ENCODE data around the gene UNC5B.

UNC5B gene

DNA sequence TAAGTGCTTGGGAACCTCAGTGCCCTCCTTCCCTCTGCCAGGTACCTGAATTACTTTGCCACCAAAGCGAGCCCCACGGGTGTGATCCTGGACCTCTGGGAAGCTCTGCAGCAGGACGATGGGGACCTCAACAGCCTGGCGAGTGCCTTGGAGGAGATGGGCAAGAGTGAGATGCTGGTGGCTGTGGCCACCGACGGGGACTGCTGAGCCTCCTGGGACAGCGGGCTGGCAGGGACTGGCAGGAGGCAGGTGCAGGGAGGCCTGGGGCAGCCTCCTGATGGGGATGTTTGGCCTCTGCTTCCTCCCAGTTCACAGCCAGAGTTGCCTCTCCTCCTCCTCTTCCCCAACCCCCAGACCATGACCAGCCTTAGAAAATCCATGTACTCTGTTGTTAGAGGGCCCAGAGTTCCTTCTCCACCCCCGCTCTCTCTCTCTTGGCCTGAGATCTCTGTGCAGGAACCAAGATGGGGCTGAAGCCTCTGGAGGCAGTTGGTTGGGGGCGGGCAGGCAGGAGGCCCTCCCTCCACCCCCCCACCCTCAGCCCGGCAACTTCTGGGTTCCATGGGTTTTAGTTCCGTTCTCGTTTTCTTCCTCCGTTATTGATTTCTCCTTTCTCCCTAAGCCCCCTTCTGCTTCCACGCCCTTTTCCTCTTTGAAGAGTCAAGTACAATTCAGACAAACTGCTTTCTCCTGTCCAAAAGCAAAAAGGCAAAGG is 86.9 kb downstream of the UNC5B start:
- no peak for DNase-seq (ENCODE audit: low spot score)

DNA sequence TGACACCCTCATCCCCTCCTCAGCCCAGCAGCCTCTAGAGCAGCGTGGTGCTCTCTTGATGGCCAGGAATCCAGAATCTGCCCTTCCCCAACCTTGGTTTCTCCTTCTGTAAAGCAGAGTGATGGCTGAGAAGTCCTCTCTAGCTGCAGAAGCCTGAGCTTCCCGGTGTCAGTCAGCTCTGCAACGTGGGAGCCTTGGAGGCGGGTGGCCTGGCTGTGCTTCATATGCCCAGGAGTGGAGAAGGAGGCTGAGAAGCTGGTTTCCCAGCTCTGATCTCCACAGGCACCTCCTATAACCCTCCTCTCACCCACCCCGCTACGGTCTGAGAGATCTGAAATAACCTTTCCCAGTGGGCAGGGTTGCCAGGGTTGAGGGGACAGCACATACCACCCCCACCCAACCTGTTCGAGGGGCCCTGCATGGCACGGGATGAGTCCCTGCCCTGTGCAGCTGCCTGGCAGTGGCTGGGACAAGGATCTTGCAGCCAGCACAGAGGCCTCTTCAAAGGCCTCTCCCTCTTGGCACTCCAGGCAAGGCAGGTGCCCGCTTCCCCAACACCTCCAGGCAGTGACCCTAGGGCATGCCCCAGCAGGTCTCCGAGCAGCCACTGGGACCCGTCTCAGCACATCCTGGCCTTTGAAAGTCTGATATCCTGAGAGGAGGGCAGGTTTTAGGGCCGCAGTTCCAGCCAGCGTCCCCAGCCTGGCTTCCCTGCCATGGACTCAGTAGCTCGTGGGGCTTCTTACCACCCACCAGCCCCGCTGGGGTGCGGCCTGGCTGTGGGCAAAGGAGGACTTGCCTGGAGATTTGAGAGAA is 88.4 kb downstream of the UNC5B start:
- no peak for DNase-seq (ENCODE audit: low spot score)

DNA sequence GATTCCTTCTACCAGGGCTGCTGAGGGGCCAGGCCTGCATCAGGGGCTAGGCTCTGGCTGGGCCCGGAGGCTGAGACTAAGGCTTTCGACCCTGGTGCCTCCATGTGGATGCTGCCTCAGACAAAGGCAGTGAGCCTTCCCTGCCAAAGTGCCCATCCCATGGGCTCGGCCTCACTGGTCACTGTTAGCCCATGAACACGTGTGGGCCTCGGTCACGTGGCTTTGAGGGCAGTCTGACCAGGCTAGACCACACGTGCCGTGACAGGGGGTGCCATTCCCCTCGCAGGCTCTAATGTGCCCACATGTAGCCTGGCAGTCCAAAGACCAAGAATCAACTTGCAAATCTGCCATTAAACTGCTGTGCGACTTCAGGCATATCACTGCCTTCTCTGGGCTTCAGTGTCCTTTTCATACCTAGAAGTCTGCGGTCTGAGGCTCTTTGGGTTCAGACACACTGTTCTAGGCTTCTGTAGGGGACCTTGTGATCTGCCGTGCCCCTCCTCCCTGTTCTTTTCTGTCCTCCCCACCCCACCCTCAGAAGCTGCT is 89.1 kb downstream of the UNC5B start:
- no peak for DNase-seq (ENCODE audit: low spot score)

- DNase-seq (ENCODE audit: low spot score) = no peak
Measured at GRCh38 chr10:71302451-71302850, 90.1 kb downstream of the UNC5B start.

GRCh38 chr10:71302874-71303568 is 90.7 kb downstream of the UNC5B start:
- no peak for DNase-seq (ENCODE audit: low spot score)

DNA sequence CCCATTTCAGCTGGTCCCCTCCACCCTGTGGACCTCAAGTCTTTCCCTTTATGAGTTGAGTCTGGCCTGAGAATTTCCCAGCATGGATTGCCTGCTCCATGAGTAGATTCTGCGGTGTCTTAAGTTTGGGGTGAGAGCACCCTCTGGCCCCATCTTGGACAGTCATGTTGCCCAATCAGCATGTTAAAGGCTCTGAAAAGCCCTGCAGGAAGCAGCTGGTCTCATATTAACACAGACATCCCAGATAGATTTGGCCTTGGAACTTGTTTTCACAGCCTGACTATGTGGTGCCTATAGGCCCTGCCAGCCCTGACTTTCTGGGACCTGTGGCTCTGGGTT is 91.2 kb downstream of the UNC5B start:
- no peak for DNase-seq (ENCODE audit: low spot score)

DNA sequence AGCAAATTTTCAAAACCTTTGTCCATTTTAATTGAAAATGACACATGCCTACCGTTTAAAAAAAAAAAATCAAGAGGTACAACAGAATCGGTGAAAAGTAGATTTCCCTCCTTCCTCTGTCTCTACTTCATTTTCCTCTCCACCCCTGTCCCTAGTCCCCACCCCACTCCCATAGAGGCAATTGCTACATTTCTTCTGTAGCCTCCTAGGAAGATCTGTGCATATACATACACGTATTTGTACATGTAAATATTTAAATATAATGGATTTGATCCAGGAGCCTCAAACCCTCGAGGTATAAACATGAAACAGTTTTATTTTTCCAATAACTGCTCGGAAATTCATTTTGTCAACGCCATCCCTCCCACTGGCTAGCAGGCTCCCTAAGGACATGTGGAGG is 92.5 kb downstream of the UNC5B start:
- DNase-seq (ENCODE audit: low spot score) = no peak

DNA sequence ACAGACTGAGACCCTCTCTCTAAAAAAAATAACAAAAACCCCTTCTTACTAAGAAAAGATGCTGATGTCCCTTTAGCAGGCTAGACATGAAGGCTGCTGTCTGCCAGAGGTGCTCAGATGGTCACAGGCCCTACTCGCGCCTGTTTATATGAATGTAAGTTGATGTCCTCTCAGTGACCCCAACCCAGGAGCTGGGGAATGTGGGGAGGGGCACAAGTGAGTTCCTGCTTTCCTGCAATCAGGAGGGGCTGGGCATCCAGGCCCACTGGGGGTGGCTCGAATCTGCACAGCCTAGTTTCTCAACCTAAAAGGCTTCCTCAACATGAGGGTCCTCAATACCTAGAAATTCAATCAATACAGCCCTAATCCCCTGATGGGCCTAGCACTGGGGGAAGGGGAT is 94.6 kb downstream of the UNC5B start:
- DNase-seq (ENCODE audit: low spot score) = no peak

- DNase-seq (ENCODE audit: low spot score) = no peak
Measured at GRCh38 chr10:71307469-71308085, 95.2 kb downstream of the UNC5B start.

- DNase-seq (ENCODE audit: low spot score) = no peak
Measured at GRCh38 chr10:71308244-71308643, 95.9 kb downstream of the UNC5B start.

DNA sequence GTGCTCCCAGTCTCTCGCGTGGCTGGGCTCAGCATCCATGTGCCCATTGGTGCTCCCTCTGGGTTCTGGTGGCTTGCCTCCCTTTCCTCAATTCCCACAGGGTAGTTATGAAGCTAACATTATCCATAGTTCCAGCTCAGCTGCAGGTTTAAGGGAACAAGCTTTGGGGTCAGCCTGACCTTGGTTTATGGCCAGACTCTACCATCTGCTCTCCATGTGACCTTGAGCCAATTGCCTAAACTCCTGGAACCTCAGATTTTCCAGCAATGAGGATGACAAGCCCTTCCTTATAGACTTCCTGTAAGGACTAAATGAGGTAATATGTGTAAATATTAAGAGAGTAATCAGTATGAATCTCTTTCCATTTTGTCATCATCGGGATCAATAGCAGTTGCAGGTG is 96.6 kb downstream of the UNC5B start:
- DNase-seq (ENCODE audit: low spot score) = no peak

GRCh38 chr10:71309919-71310318 is 97.5 kb downstream of the UNC5B start:
- no peak for DNase-seq (ENCODE audit: low spot score)

GRCh38 chr10:71312220-71312619 is 99.8 kb downstream of the UNC5B start:
- DNase-seq (ENCODE audit: low spot score) = no peak

GRCh38 chr10:71312811-71313789 is 100.7 kb downstream of the UNC5B start:
- DNase-seq (ENCODE audit: low spot score) = no peak

DNA sequence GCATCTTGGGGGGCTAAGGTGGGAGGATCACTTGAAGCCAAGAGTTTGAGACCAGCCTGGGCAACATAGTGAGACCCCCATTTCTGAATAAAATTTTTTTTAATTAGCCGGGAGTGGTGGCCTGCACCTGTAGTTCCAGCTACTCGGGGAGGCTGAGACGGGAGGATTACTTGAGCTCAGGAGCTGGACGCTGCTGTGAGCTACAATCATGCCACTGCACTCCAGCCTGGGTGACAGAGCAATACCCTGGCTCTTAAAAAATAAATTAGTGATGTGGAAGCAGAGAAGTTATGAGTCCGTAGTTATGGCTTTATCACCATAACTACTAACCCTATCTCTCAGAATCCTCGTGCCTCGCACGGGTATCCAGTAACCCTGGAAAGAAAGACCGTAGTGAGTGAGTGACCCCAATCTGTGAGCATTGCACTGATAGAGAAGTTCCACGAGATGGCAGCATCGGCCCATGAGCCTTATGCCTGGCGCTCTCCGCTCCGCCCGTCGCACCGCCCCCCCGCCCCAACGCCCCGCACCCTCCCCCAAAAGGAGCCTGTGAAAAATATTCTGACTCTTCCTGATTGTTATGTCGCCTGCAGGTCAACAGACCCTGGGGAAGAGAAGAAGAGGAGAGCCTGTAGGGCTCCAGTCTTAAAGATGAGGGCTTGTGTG is 101.8 kb downstream of the UNC5B start:
- no peak for DNase-seq (ENCODE audit: low spot score)

GRCh38 chr10:71314694-71315225 is 102.4 kb downstream of the UNC5B start:
- no peak for DNase-seq (ENCODE audit: low spot score)

DNA sequence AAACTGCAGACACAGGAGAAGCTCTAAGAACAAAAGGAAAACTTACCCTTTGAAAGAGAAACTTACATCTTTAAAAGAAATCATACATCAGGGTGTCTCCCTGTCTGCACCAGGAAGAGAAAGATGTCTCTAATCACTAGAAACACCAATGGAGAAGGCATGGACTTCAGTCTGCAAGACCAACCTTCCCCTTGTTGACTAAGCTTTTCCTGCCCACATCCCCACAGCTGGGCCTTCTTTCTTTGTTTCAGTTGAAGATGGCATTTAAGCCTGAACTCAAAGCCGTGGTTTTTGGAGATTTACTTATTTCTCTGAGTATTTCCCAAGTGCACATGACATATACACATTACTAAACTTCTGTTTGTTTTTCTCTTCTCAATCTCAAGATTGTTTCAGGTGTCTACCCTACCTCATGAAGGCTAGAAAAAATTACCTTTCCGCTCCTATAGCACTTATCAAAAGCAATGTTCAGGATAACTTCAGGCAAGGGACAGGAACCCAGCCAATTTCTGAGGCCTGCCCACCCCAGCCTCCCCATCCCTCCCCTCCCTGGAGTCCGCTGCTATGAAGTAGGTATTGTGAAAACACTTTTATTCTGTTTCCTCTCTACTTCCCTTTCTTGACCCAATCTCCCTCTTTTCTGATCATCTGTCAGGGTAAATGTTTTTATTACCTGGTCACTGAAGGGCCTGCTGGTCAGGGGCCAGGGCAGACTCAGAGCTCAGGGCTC is 103.9 kb downstream of the UNC5B start:
- no peak for DNase-seq (ENCODE audit: low spot score)

DNA sequence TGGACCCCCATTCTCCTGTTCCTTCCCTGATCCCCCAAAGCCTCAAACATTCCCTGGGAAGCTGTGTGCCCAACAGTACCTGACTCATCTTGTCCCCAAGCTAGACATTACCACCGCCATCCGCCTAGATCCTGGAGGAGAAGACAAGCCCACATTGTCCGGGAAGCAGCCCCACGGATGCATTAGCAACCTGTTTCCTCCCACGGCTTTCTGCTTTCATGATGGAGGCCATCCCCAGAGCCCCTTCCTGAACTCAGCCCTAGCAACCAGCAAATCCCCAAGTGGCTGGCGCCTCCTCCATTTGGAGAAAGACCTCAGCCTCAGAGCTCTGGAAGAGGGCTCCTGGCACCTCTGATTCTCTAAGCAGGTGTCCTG is 104.4 kb downstream of the UNC5B start:
- DNase-seq (ENCODE audit: low spot score) = no peak

DNA sequence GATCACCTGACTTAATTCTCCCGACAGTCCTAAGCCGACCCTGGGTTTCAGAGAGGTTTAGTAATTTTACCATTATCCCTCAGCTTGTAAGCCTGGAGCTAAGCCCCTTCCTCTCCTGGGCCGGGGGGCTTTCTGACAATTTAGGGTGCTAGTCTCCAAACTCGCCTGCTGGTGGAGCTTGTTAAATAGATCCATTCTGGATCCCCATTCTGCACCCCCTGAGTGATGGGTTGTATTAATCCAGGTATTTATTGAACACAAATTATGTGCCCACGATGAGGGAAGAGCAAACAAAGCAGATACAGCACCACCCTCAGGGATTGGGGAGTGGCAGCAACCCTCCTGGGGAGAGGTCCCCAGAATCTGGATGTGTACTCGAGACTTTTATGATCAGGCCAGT is 105.4 kb downstream of the UNC5B start:
- DNase-seq (ENCODE audit: low spot score) = no peak
